ENCODE data around the gene TMCC1. TPM values are rescaled to one million over a fixed set of nuclear protein-coding genes. Genes with fewer than 3 reads are reported as not detected.
A peak's percentile ranks its signal among the peaks of the same experiment; 100 is the strongest.

The TMCC1 gene
- total and polyA plus RNA-seq, 10 of the 15 experiments (the other 5 are each of a cell fraction or from before 2014, with no cell fraction given), result 2.3 to 21.1 (median 8.4) TPM

GRCh38 chr3:129690406-129690805 is 203.1 kb downstream of the TMCC1 start (continued):
- TF ChIP-seq REST (IDR thresholded peaks at IDR 0.05; ENCODE audit: low read depth, low read length) (no peak), USF1 (IDR thresholded peaks at IDR 0.05; ENCODE audit: borderline replicate concordance, extremely low read length, insufficient read depth, low read depth, low read length) (peak; percentile 88), SPI1 (IDR thresholded peaks at IDR 0.05; ENCODE audit: borderline replicate concordance, insufficient read depth, low read depth, low read length) (peak; percentile 88), CREB1 (IDR thresholded peaks at IDR 0.05; ENCODE audit: low read depth) (no peak), TBL1XR1 (IDR thresholded peaks at IDR 0.05; ENCODE audit: low read depth, low read length) (no peak), NFYB (IDR thresholded peaks at IDR 0.05; ENCODE audit: insufficient read depth, low read depth, low read length) (peak; percentile 69), HCFC1 (IDR thresholded peaks at IDR 0.05; ENCODE audit: low read length) (peak; percentile 88), HDGF (IDR thresholded peaks at IDR 0.05) (no peak)
- TF ChIP-seq, protein P1, sequence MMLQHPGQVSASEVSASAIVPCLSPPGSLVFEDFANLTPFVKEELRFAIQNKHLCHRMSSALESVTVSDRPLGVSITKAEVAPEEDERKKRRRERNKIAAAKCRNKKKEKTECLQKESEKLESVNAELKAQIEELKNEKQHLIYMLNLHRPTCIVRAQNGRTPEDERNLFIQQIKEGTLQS (IDR thresholded peaks at IDR 0.05; ENCODE audit: borderline replicate concordance, extremely low read depth, low read depth, low read length), result peak; percentile 93
- TF ChIP-seq, protein P2, sequence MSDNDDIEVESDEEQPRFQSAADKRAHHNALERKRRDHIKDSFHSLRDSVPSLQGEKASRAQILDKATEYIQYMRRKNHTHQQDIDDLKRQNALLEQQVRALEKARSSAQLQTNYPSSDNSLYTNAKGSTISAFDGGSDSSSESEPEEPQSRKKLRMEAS (IDR thresholded peaks at IDR 0.05; ENCODE audit: low read depth, low read length), result peak; percentile 68

All from GM12878 (cell line).